SK-N-SH (cell line): ENCODE measurements around the gene PPP1R9B.

Experiments used
- EZH2phosphoT487 ChIP-seq: fragments of 200-600 bp; sonication (generic); IDR thresholded peaks from 2 replicates; pipeline ENCODE4 v1.6.1; 2017; ENCODE audit warnings: low read depth, mixed run types, mild to moderate bottlenecking, antibody characterized with exemption, moderate library complexity, borderline replicate concordance
- NFIC ChIP-seq: IDR thresholded peaks from 2 replicates; pipeline ENCODE4 v1.4.0; 2012; ENCODE audit warnings: borderline replicate concordance
- POLR2AphosphoS5 ChIP-seq: IDR thresholded peaks from 2 replicates; pipeline ENCODE4 v1.6.1; 2012; ENCODE audit warnings: low read depth, low read length
- SIN3A ChIP-seq: IDR thresholded peaks from 2 replicates; pipeline ENCODE4 v1.6.1; 2012; ENCODE audit warnings: low read depth, mild to moderate bottlenecking, low read length, moderate library complexity, borderline replicate concordance
- SMC3 ChIP-seq: IDR thresholded peaks from 2 replicates; pipeline ENCODE4 v1.6.1; 2012; ENCODE audit warnings: low read depth, low read length, improper control_type of control experiment
- TF ChIP-seq, protein P1 (sequence below): fragments of 200-600 bp; sonication (generic); IDR thresholded peaks from 2 replicates; pipeline ENCODE4 v1.6.1; 2017; ENCODE audit warnings: antibody characterized with exemption, mild to moderate bottlenecking, moderate library complexity
- TF ChIP-seq, protein P2 (sequence below): fragments of 150-350 bp; IDR thresholded peaks from 2 replicates; pipeline ENCODE4 v1.6.1; 2016; ENCODE audit warnings: mild to moderate bottlenecking, low read depth, low read length

DNA sequence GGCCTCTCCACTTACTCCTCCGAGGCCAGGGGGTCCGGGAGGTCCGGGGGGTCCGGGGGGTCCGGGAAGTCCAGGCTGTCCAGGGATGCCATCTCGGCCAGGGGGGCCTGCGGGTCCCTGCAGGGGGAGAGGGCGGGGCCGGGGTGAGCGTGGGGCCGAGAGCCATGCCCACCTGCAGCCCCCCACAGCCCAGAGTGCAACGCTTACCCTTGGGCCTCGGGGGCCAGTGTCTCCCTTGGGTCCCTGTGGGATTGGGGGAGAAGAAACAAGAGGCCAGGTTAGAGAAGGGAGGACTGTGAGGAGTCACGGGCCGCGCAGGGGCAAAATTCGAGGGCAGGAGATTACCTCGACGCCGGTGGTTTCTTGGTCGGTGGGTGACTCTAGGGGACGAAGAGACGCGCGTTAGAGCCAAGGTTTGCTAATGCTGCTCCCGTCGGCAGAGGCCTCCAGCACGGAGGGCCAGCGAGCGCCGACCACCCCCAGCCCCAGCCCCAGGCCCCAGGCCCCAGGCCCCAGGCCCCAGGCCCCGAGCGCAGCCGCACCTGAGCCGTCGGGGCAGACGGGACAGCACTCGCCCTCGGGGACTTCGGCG is 48.8 kb upstream of the PPP1R9B start:
- TF ChIP-seq, protein P1, sequence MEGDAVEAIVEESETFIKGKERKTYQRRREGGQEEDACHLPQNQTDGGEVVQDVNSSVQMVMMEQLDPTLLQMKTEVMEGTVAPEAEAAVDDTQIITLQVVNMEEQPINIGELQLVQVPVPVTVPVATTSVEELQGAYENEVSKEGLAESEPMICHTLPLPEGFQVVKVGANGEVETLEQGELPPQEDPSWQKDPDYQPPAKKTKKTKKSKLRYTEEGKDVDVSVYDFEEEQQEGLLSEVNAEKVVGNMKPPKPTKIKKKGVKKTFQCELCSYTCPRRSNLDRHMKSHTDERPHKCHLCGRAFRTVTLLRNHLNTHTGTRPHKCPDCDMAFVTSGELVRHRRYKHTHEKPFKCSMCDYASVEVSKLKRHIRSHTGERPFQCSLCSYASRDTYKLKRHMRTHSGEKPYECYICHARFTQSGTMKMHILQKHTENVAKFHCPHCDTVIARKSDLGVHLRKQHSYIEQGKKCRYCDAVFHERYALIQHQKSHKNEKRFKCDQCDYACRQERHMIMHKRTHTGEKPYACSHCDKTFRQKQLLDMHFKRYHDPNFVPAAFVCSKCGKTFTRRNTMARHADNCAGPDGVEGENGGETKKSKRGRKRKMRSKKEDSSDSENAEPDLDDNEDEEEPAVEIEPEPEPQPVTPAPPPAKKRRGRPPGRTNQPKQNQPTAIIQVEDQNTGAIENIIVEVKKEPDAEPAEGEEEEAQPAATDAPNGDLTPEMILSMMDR, result no peak
- no peak for TF ChIP-seq NFIC
- TF ChIP-seq, protein P2, sequence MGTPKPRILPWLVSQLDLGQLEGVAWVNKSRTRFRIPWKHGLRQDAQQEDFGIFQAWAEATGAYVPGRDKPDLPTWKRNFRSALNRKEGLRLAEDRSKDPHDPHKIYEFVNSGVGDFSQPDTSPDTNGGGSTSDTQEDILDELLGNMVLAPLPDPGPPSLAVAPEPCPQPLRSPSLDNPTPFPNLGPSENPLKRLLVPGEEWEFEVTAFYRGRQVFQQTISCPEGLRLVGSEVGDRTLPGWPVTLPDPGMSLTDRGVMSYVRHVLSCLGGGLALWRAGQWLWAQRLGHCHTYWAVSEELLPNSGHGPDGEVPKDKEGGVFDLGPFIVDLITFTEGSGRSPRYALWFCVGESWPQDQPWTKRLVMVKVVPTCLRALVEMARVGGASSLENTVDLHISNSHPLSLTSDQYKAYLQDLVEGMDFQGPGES, result no peak
- no peak; the same call in 1 of the 2 replicates for TF ChIP-seq POLR2AphosphoS5
- TF ChIP-seq SMC3, result no peak
- no peak for TF ChIP-seq EZH2phosphoT487
- TF ChIP-seq SIN3A, result no peak
